HTR-8/SVneo (cell line): ENCODE measurements around the gene ARHGEF17.
"Not testable (repeated sequence)": the region's sequence is repeated elsewhere in the genome, so short reads cannot be mapped to it uniquely, and the experiment has no call there.

Source experiments
- DNase-seq: peaks from one replicate; pipeline ENCODE4 v3.0.0; 2011; ENCODE audit warnings: low spot score, mixed read lengths; ENCODE audit not compliant: insufficient read length
- FAIRE-seq: peaks from 2 replicates; lab custom pipeline; 2011; peaks lifted over from hg19 to GRCh38; lab: Jason Lieb, UNC

ARHGEF17 gene

DNA sequence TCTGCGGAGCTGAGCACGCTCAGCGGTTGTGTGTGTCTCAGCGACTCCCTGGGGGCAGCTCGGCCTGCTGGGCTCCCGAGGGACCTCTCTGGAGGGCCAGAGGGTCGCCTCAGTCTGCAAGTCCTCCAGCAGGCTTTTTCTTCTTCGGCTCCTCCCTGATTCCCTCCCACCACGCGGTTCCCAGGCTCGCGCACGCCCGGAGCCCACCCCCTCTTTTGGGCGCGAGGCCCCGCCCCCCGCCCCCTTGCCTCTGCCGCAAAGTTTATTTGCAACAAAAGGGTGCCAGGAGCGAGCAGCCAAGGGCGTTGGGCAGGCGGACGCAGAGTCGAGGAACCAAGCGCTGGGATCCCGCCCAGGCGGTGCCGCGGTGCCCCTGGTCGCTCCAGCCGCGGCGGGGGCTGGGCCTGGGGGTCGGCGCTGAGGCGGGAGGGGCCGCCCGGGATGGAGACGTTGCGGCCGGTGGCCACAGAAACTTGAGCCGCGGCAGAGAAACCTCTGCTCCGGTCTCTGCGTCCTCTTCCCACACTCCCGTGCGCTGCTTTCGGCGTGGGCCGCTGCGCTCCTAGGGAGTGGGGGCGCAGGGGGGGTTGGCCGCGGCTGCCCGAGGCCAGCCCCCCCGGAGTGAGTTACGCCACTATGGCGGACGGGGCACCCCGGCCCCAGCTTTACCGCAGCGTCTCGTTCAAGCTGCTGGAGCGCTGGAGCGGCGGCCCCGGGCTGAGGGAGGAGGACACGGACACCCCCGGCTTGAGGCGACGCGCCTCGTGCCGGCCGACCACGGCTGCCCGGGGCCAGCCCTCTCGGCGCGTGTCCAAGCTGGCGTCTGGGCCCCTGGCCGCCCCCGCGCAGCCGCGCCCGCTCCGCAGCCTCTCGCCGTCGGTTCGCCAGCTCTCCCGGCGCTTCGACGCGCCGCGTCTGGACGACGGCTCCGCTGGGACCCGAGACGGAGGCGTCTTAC lies at the start of gene ARHGEF17:
ARHGEF17 (plus strand) TSS at position 274 of the 958 bp plus-strand sequence; CDS start at position 637, 363 bp downstream.
- peak; percentile 28 for FAIRE-seq
- DNase-seq: peak; percentile 80

DNA sequence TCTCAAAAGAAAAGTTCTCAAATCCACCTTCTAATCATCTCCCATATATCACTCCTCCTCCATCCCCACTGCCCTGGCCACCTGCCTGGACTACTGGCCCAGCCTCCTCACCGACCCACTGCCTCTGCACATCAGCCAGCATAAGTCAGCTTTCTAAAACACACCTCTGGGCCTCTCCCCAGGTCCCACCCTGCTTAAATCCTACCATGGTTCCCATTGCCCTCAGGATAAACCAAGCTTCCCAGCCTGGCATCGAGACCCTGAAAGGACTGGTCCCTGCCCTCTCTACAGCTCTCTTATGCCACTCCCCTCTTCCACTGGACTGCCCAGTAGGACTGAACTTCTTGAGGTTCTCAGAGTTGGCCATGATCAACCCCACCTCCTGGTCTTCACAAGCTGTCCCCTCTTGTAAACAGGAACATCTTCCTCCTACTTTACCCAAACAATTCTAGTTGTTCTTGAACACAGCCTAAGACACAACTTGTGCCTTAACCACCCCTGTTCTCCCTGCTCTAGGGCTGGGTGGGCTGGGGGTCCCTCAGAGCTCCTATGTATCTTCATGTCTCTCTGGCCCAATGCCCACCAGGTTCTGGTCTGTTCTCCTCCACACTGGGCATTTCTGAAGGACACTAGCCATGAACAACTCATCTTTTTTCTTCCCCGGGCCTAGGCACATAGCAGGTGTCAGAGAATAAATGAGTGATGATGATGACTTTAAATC lies 48.5 kb upstream of the ARHGEF17 start:
- no peak for FAIRE-seq
- no peak for DNase-seq

DNA sequence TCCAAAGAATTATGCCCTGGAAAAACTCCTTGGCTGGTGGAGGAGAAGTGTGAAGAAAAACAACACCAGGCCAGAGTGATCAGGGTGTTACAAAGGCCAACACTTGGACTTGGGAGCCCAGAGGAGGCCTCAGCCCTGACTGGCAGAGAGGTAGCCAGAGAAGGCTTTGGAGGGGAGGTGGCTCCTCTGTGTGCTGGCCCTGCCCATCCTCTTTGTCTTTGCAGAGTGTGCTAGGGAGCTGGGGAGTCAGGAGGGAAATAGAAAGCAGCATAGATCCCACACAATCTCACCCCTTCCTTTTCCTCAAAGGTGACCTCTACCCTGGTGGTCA lies 48.0 kb upstream of the ARHGEF17 start:
- no peak for DNase-seq
- FAIRE-seq: no peak

GRCh38 chr11:73262851-73263495 lies 45.1 kb upstream of the ARHGEF17 start:
- no peak for FAIRE-seq
- DNase-seq: no peak

GRCh38 chr11:73263640-73264039 lies 44.4 kb upstream of the ARHGEF17 start:
- DNase-seq (no peak), FAIRE-seq (peak; percentile 66)

- DNase-seq (no peak), FAIRE-seq (no peak)
Measured at GRCh38 chr11:73265278-73265810, 42.7 kb upstream of the ARHGEF17 start.

DNA sequence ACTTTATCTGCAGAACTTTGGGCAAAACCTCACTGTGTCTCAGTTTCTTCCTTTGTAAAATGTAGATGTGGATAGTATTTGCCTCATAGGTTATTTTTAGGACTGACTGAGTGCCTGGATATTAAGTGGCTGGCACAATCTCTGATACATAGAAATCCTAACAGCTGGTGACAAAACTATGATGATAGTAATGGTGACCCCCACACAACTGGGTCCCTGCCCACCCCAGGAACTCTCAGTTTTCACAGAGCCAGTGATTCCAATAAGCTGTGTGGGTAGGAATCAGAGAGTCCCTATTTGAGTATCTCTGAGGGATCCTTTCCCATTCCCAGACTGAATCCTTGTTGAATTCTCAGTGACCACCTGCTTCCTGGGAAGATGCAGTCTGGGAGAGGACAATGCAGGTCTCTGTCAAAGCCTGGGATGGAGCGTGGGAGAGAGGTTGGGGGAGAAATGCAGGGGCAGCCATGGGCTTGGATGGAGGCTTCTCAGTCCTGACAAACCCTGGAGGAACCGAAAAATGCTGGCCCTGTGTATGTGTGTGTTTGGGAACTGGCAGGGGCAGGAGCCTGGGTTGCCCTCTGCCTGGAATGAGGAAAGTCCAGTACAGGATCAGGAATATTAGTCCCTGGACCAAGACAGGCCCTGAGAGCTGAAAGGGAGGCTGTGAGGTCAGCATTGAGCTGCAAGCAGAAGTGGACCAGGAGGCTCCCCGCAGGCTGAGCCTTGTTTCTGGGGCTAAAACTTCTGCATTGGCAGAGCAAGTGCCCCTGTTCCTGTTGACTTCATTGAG lies 42.0 kb upstream of the ARHGEF17 start:
- FAIRE-seq (no peak), DNase-seq (no peak)

DNA sequence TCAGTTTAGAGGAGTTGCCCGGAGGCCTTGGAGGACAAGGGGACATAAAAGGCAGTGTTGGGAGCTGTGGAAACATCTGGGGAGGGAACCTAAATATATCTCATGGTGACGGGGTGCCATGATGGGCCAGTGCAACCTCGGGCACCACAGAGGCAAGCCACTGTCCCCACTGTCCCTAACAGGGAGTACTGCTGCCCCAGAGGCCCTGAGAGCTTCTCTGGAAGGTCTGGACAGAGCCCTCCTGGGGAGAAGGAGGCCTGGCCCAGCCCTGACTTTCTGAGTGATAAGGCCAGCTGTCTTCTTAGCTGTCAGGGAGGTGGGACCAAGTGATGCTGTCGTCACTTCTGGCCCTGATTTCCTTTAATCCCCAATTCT lies 41.4 kb upstream of the ARHGEF17 start:
- FAIRE-seq (no peak), DNase-seq (no peak)

DNA sequence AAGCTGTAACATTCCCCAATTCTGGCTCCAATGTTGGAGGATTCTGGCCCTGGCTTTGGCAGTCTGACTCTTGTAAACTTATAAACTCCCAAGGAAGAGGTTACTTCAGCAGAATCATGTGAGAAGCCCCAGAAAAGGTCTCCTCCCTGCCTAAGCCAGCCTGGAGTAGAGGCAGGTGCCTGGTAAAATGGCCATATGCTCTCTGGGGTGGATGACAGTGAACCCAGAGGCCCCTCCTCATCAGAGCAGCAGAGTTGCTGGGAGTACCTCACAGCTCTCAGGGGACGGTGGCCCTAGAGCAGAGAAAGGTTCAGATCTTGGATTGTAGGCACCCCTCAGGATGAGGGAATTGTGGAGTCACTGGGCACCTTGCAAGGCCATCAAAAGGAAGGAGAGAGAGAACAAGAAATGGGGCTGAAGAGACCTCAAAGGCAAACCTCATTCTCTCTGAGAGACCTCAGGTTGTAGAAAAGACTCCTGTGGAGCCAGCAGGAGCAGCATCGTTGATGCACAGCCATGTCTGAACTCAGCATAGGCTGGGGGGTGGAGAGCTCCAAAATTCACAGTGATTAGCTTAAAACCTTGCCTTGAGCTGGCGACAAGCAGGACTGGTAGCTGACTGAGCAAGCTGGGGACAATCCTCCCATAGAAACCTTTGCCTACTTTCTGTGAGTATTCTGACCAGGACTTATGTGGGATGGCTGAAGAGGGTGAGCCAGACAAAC lies 40.8 kb upstream of the ARHGEF17 start:
- no peak for DNase-seq
- FAIRE-seq: no peak

GRCh38 chr11:73267906-73268540 lies 40.1 kb upstream of the ARHGEF17 start:
- DNase-seq (no peak), FAIRE-seq (peak; percentile 81)

GRCh38 chr11:73268671-73269271 lies 39.3 kb upstream of the ARHGEF17 start:
- DNase-seq (no peak), FAIRE-seq (no peak)

DNA sequence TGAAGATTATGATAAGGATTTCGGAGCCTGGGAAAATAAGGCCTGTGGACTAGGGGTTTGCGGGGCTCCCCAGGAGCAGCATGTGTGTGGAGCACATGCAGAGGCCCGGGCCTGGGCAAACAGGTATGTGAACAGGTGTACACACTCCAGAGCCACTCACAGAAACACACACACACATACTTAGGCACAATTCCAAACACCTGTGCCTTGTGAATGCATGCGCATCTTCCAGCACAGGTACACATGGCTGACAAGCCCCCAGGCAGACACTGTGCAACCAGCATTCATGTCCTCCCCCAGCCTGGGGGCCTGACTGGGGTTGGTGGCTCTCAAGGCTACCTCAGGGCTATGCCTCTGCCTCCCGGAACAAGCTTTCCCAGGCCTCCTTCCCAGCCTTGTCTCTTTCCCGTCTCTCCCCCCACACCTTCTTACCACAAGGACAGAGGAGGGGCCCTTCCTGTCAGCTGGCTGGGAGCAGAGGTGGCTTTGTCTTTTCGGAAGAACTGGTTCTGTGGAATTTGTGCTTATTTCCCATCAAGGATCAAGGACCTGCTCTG lies 38.5 kb upstream of the ARHGEF17 start:
- DNase-seq: no peak
- FAIRE-seq: no peak

GRCh38 chr11:73270016-73270854 lies 37.8 kb upstream of the ARHGEF17 start:
- no peak for FAIRE-seq
- no peak for DNase-seq

DNA sequence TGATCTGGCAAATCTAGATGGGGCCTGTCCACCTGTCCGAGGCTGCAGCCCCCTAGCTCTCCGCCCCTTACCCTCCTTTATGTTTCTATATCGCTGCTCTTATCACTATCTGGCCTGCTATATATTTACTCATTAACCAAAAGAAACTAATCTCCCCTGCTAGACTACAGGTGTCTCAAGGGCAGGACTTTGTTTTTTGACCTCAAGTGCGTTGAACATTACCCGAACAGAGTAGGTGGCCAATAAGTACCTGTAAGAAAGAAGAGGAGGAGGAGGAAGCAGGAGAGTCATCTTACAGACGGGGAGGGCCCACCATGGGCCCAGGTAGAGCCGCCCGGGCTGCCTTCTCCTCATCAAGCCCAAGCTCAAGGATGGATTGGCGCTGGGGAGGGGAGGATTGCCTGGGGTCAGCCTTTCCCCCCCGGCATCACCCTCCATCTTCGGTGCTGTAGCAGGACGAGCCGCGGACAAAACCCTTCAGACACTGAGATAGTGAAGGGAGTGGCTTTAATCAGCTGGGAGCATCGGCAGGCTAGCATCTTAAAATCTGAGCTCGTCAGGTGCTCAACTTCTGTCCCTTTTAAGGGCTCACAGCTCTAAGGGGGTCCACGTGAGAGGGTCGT lies 37.1 kb upstream of the ARHGEF17 start:
- DNase-seq (no peak), FAIRE-seq (no peak)

- not testable (repeated sequence) for FAIRE-seq, DNase-seq
Measured at GRCh38 chr11:73271478-73271865, 36.6 kb upstream of the ARHGEF17 start.

GRCh38 chr11:73271936-73272679 lies 36.0 kb upstream of the ARHGEF17 start, which contains the start of gene P2RY6:
Gene P2RY6, plus strand, starts transcription at chr11:73272338. Its CDS starts 24,181 bp downstream, at chr11:73296519.
- FAIRE-seq (peak; percentile 40), DNase-seq (peak; percentile 51)
